Bone marrow (tissue), 2 donors: Measurements from ENCODE around the gene PAFAH1B1.
A peak's percentile ranks its signal among the peaks of the same experiment; 100 is the strongest.

Experiments used
- DNase-seq, 2 donors: peaks; one replicate each; lab custom pipeline; 2025; lab: John Stamatoyannopoulos, UW

Gene PAFAH1B1

GRCh38 chr17:2704031-2704889, 110.8 kb downstream of the PAFAH1B1 start:
- no peak for DNase-seq

- no peak for DNase-seq
Measured at GRCh38 chr17:2704890-2705248, 111.4 kb downstream of the PAFAH1B1 start.

GRCh38 chr17:2705263-2705662, 111.8 kb downstream of the PAFAH1B1 start:
- DNase-seq, result no peak

GRCh38 chr17:2705888-2706795, 112.7 kb downstream of the PAFAH1B1 start:
- DNase-seq, result no peak

GRCh38 chr17:2706911-2707510, 113.6 kb downstream of the PAFAH1B1 start:
- DNase-seq, result no peak

- no peak for DNase-seq
Measured at GRCh38 chr17:2707721-2708584, 114.5 kb downstream of the PAFAH1B1 start.

- no peak for DNase-seq
Measured at GRCh38 chr17:2708585-2709182, 115.2 kb downstream of the PAFAH1B1 start.

GRCh38 chr17:2709183-2709661, 115.8 kb downstream of the PAFAH1B1 start:
- DNase-seq, result no peak

GRCh38 chr17:2710071-2710802, 116.8 kb downstream of the PAFAH1B1 start:
- DNase-seq, result no peak

- no peak for DNase-seq
Measured at GRCh38 chr17:2710803-2711607, 117.6 kb downstream of the PAFAH1B1 start.

GRCh38 chr17:2711608-2712299, 118.3 kb downstream of the PAFAH1B1 start, which contains the start of gene CLUH:
TSS of gene CLUH (minus strand) at chr17:2711764. CDS start at chr17:2711661, 103 bp downstream.
- DNase-seq, result peak; percentile 86 to 87

GRCh38 chr17:2712300-2713043, 119.0 kb downstream of the PAFAH1B1 start:
- no peak for DNase-seq

GRCh38 chr17:2713881-2714280, 120.4 kb downstream of the PAFAH1B1 start:
- DNase-seq, result no peak

- DNase-seq, result no peak
Measured at GRCh38 chr17:2716649-2717048, 123.2 kb downstream of the PAFAH1B1 start.

GRCh38 chr17:2718150-2718938, 124.9 kb downstream of the PAFAH1B1 start:
- DNase-seq, result no peak

- DNase-seq, result no peak
Measured at GRCh38 chr17:2719861-2720260, 126.4 kb downstream of the PAFAH1B1 start.

GRCh38 chr17:2721603-2722002, 128.1 kb downstream of the PAFAH1B1 start:
- no peak for DNase-seq
